GM18505 (cell line): Measurements from ENCODE around the gene MBNL2.
A peak's percentile ranks its signal among the peaks of the same experiment; 100 is the strongest.
"Not testable (repeated sequence)": the region's sequence is repeated elsewhere in the genome, so short reads cannot be mapped to it uniquely, and the experiment has no call there.

Experiments used
- ATAC-seq: cut with Tn5 transposase; IDR thresholded peaks from one replicate; pipeline ENCODE4 v1.9.1; 2021; ENCODE audit not compliant: unreplicated experiment
- POLR2A ChIP-seq: IDR thresholded peaks from 4 replicates; pipeline ENCODE4 v1.6.1; 2011; ENCODE audit warnings: borderline replicate concordance; ENCODE audit not compliant: insufficient read depth, insufficient read length; ENCODE audit errors: extremely low read depth

The MBNL2 gene

DNA sequence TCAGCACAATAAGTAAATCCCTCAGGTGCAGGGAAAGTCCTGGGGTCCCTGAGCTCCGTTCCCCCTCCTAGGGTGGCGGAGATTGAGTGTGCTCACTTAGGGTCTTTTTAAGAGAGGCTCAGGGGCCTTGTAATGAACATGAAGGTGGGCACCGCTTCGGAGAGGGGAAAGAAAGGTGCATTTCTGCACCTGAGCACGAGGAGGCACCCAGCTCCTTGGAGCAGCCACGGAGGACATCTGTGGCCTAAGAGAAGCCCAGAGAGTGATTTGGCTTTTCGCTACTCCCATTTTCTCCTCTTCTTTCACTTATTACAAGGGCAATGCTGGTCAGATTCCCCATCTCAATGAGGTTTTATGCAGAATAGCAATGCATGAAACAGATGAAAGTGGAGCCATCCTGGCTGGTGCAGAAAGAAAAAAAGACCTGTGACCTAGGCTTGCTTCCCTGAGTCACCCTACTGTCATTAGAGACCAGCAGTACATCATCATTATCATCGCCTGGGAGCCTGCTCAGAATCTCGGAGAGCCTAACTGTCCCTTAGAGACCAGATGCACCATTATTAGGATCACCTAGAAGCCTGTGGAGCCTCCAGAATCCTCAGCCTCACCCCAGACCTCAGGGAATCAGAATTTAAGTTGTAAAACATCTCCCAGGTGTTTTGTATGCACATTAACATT lies 125.3 kb downstream of the MBNL2 start:
- no peak for TF ChIP-seq POLR2A
- ATAC-seq: no peak

GRCh38 chr13:97348569-97349100 lies 126.5 kb downstream of the MBNL2 start:
- ATAC-seq: no peak
- TF ChIP-seq POLR2A: no peak

DNA sequence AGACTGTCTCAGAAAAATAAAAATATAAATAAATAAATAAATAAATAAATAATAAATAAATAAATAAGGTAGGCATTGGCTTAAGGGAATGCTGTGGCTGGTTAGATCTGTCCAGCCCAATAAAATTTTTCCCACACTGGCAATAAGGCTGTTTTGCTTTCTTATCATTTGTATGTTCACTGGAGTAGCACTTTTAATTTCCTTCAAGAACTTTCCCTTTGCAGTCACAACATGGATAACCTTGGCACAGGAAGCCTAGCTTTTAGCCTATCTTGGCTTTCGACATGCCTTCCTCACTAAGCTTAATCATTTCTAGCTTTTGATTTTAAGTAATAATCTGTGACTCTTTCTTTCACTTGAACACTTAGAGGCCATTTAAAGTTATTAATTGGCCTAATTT lies 129.9 kb downstream of the MBNL2 start:
- not testable (repeated sequence) for ATAC-seq

GRCh38 chr13:97352815-97353214 lies 130.7 kb downstream of the MBNL2 start:
- no peak for TF ChIP-seq POLR2A
- no peak for ATAC-seq

- ATAC-seq: no peak
- no peak for TF ChIP-seq POLR2A
Measured at GRCh38 chr13:97353927-97354675, 132.0 kb downstream of the MBNL2 start.

GRCh38 chr13:97354808-97355207 lies 132.7 kb downstream of the MBNL2 start:
- ATAC-seq: no peak

GRCh38 chr13:97356592-97356991 lies 134.5 kb downstream of the MBNL2 start:
- no peak for ATAC-seq
- no peak for TF ChIP-seq POLR2A

More at GRCh38 chr13:97354808-97355207, 132.7 kb downstream of the MBNL2 start:
- TF ChIP-seq POLR2A: no peak

- peak; percentile 84 for ATAC-seq
- no peak for TF ChIP-seq POLR2A
Measured at GRCh38 chr13:97359181-97360057, 137.3 kb downstream of the MBNL2 start.

DNA sequence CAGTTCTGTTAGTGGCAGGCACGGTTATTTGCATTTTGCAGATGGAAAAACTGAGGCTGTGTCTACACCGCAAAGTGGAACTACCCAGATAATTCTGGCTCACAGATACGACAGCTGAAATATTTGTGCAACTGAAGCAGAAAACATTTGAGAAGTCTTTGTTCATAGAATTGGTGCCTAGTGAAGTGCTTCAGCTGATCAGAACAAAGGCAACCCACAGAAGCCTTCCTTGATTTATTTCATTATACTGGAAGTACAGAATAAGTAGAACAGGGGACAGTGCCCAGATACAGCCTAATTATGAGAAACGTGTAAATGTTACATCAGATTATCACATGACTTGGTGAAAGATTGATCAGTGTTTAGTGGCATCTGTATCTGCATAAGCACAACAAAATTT lies 138.5 kb downstream of the MBNL2 start:
- TF ChIP-seq POLR2A: no peak
- no peak for ATAC-seq

DNA sequence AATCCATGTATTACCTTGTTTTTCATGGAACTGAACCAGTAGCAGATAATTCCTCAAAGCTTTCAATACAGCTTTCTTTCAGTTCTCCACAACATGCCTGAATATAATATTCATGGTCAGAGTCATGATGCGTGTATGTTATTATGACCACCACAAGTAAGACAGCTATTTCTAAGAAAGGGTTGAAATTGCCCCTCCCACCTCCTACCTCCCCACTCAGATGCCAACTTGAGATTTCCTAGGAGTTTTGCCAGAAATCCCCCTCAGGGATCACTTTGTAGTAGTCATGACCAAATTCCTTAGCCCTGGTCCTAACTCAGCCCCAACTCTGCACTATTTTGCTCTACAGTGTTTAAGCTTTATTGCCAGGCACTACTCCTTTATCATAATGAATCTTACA lies 141.9 kb downstream of the MBNL2 start:
- no peak for TF ChIP-seq POLR2A
- no peak for ATAC-seq

GRCh38 chr13:97364827-97365226 lies 142.7 kb downstream of the MBNL2 start:
- no peak for ATAC-seq
- TF ChIP-seq POLR2A: no peak

DNA sequence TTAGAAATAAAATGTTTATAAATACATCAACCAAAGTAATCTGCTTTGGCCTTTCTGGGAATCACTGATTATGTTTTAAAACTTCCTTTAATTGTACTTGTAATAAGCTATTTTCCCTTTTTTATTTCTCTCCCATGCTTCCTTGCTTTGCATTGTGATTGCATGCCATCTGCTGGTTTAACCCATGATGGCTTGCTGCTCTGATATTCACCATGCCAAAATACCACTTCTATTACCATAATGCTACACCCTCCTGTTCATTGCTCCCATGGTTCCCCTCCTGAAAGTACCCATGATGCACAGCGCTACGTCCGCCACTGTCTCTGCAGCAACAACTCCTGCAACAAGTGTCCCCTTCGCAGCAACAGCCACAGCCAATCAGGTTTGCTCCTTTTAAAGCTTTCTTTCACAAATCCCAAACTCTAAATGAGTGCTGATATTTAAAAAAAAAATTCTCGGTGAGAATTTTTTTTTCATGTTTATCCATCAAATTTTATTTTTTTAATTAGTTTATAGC lies 144.1 kb downstream of the MBNL2 start:
- no peak for ATAC-seq
- TF ChIP-seq POLR2A: no peak
